Fibroblast of skin of right quadriceps (primary cell): ENCODE results near the gene PTEN.

Source experiments
- DNase-seq: peaks from one replicate; pipeline ENCODE4 v3.0.0-alpha.2; 2013

PTEN gene

DNA sequence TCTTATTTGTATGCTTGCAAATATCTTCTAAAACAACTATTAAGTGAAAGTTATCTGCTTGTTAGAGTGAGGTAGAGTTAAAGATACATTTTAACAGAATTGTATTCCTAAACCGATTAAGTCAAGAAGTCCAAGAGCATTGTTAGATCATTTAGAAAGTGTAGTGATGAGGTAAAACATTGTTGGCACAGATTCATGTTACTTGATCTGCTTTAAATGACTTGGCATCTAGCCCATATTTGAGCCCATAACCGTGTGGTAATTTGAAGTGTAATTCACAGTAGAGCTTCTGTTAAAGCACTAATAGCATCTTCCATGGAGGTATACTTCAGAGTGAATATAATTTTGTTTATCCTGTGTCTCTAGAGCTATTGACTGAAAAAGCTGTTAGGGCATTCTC, 62.1 kb downstream of the PTEN start:
- DNase-seq, result peak; percentile 23

- DNase-seq, result peak; percentile 35
These were observed 63.7 kb downstream of the PTEN start for GRCh38 chr10:87927091-87927490.

- DNase-seq, result no peak
These were observed 65.6 kb downstream of the PTEN start for GRCh38 chr10:87928996-87929395.

- DNase-seq, result no peak
These were observed 66.7 kb downstream of the PTEN start for GRCh38 chr10:87930141-87930540.

- DNase-seq, result no peak
These were observed 67.8 kb downstream of the PTEN start for GRCh38 chr10:87930934-87931835.

DNA sequence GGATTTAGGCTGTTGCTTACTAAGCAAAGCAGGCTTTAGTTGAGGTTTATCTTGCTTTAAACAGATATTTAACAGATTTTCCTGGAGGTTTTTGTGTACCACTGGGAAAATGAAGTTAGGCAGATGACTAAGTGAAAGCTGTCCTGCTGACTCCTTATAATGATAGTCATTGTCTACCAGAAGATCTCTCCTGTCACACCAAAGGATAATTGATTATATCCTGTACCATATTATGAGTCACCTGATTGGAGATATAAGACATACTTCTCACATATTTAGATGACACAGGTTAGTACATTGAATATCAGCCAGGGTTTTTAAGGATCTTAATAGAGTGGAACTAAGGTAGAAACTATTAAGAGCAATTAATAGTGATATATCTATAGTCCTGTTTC, 68.4 kb downstream of the PTEN start:
- peak; percentile 49 for DNase-seq

DNA sequence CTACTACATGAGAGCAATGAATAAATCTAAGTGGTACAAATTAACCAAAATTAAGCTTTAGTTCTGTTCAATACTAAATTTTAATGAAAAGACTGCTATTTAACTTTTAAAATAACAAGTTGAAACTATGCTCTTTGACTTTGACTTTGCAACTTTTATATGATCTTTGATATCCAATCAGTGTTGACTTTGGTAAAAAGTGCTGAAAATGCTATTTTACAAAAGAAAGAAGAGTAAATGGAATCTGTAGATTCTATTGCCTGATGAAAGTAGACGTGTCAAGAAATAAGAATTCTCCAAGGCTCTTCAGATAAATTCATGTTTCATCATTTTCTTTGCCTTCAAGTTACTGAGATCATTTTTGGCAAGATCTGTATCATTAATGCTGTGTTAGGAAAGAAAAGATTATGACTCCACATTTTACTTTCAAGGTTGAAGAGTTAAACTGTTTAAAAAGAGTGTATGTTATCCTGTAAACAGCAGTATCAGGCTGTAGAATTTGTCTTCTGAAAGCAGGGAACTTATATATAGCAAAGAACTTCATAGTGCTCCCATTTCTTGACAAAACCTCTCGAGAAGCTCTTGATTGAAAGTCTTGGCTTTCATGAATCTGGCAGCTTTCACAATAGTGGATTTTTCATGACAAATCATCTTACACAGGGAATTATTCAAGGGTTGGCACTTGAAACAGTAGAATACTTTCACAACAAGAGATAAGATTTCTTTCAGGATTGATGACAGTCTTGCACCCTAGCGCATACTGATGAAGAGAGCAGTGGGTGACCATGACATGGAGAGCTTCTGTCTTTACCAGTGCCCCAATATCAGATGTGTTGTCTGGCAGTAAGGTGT, 72.1 kb downstream of the PTEN start:
- DNase-seq, result no peak

- DNase-seq, result no peak
These were observed 76.8 kb downstream of the PTEN start for GRCh38 chr10:87940210-87940609.

DNA sequence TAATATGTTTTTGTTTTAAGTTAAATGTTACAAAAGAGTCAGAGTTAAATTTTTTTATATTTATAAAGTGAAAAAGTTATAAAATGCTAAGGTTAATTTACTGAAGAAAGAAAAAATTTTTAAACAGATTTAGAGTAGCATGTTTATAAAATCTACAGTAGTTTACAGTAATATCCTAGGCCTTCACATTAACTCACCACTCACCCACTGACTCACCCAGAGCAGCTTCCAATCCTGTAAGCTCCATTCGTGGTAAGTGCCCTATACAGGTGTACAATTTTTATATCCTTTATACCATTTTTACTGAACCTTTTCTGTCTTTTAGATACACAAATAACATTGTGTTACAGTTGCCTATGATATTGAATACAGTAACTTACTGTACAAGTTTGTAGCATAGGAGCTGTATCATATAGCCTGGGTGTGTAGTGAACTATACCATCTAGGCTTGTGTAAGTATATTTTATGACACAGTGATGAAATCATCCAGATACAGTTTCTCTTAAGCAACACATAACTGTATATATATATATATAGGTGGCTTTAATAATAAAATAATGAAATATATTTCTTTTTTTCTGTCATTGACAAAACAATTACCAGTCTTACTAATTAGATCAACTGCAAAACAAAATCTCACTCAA, 79.6 kb downstream of the PTEN start:
- no peak for DNase-seq

GRCh38 chr10:87945984-87946383, 82.6 kb downstream of the PTEN start:
- no peak for DNase-seq

GRCh38 chr10:87952612-87953011, 89.2 kb downstream of the PTEN start:
- no peak for DNase-seq

- DNase-seq, result no peak
These were observed 92.6 kb downstream of the PTEN start for GRCh38 chr10:87956055-87956454.

DNA sequence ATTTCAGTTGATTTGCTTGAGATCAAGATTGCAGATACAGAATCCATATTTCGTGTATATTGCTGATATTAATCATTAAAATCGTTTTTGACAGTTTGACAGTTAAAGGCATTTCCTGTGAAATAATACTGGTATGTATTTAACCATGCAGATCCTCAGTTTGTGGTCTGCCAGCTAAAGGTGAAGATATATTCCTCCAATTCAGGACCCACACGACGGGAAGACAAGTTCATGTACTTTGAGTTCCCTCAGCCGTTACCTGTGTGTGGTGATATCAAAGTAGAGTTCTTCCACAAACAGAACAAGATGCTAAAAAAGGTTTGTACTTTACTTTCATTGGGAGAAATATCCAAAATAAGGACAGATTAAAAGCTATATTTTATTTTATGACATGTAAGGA, 94.3 kb downstream of the PTEN start:
- DNase-seq, result no peak

DNA sequence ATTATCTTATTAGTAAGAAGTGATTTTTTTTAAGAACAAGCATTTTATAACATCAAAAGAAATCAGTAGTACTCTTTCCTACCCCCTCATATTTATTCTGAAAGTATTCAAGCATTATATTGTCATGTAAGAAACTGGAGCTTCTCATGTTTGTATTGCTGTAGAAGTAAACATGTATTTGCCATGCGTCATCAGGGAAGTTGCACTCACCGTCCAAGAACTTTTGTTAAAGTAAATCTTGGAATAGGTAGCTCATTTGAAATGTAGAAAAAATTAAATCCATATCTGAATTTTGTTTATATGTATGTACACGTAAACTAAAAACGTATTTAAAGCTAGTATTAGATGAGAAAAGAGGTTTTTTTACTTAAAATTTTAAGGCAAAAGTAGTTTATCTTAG, 96.8 kb downstream of the PTEN start:
- no peak for DNase-seq

DNA sequence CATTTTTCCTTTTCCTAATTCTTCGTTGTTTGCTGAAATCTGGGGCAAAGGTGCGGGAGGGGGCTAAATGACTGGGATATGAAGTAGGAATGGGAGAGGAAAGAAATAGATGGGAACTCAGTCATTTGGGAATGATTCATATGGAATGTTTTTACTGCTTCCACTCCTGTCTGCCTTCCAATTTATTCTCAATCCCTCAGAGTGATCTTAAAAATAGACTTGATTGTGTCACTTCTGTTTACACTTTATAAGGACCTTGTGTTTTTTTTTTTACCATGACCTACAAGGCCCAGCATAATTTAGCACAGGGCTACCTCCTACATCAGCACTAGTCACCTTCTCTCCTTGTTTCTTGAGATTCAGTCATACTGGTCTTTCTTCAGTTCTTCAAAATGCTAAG, 97.9 kb downstream of the PTEN start:
- DNase-seq, result peak; percentile 84

- peak; percentile 37 for DNase-seq
These were observed 103.0 kb downstream of the PTEN start for GRCh38 chr10:87966459-87966858.

DNA sequence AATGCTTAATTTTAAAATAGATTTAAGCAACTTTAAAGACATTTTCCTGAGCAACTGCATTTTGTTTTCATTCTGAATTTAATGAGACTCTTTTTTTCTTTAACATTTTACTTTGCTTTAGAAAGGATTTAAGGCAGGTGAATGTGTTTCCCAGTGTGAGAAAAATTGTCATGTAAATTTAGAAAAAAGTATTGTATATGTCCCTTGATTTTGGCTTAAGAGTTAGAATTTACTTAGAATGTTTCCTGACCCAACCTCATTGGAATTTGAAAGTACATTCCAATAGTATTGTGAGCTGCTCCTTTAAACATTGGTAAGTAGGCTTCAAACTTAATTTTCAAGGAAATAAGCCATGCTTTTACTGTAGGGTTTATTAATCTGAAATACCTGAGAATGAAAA, 110.2 kb downstream of the PTEN start:
- peak; percentile 48 for DNase-seq

- no peak for DNase-seq
These were observed 110.7 kb downstream of the PTEN start for GRCh38 chr10:87974130-87974529.

GRCh38 chr10:87974769-87975168, 111.3 kb downstream of the PTEN start:
- DNase-seq, result no peak

DNA sequence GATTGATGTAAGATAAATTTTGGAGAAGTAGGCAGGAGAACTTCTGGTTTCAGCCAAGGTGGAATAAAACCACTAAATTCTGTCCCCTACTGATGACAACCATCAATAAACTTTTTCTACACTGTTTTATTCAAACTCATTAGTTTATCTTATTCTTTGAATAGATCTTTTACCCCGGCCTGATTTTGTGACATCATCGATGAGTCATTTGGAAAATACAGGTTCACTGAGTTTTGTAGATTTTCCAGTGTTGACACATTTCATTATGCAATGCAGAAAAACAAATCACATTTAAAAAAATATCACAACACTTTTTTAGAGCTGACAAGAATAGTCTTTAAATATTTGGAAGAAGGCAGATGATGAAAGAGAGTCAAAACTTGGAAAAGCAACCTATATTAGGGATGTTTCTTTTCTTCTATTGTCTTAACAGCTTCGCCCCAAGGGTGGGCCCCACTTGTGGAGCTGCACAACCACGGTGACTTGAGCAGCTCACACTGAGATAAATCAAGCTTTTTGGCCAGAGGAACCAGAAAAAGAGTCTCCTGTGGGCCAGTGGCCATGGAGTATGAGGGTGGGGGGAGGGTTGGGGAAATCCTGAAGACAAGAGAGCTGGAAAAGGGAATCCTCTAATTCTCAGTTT, 112.8 kb downstream of the PTEN start:
- DNase-seq, result peak; percentile 7

- DNase-seq, result no peak
These were observed 114.7 kb downstream of the PTEN start for GRCh38 chr10:87978166-87978565.

- no peak for DNase-seq
These were observed 116.4 kb downstream of the PTEN start for GRCh38 chr10:87979847-87980246.

DNA sequence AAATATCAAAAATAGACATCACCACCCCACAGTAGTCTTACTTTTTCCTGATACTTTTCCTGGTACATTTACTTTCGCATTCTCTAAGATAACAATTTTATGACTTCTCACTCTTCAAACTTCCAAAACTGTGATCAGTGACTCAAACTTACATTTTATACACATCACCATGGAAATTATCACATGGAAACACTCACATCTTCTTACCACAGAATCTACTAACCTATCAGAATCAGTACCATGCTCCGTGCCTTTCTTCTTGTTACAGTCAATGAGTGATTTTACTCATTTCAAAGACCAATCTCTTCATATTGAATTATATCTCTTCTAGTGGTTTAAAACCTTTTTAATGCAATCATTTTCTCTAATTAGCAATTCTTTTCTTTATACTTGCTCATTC, 120.3 kb downstream of the PTEN start:
- DNase-seq, result no peak
